Osteoblast (primary cell): Measurements from ENCODE around the gene AJUBA. TPM values are rescaled to one million over a fixed set of nuclear protein-coding genes. Genes with fewer than 3 reads are reported as not detected.
A peak's percentile ranks its signal among the peaks of the same experiment; 100 is the strongest.
"Not testable (repeated sequence)": the region's sequence is repeated elsewhere in the genome, so short reads cannot be mapped to it uniquely, and the experiment has no call there.

ENCODE experiments used
- DNase-seq: peaks from one replicate; pipeline ENCODE4 v3.0.0; 2011; ENCODE audit warnings: low spot score, mixed read lengths; ENCODE audit not compliant: insufficient read length; ENCODE audit errors: missing footprints
- H2AFZ ChIP-seq: 2 replicates; pipeline ENCODE4 v1.6.0; 2011; ENCODE audit warnings: mild to moderate bottlenecking, low read length
- H3K27ac ChIP-seq: 2 replicates; pipeline ENCODE4 v1.5.1; 2011; ENCODE audit warnings: mild to moderate bottlenecking, low read depth, low read length, moderate library complexity
- H3K27me3 ChIP-seq: 2 replicates; pipeline ENCODE4 v1.6.0; 2012; ENCODE audit warnings: mild to moderate bottlenecking, control low read depth, inconsistent platforms, low read length, moderate library complexity; ENCODE audit not compliant: insufficient read depth
- H3K36me3 ChIP-seq: 2 replicates; pipeline ENCODE4 v1.5.1; 2011; ENCODE audit warnings: mild to moderate bottlenecking, low read length, control low read depth, moderate library complexity; ENCODE audit not compliant: insufficient read depth
- H3K4me1 ChIP-seq: 2 replicates; pipeline ENCODE4 v1.5.1; 2011; ENCODE audit warnings: mild to moderate bottlenecking, low read length, control low read depth, moderate library complexity; ENCODE audit not compliant: insufficient read depth
- H3K4me2 ChIP-seq: 2 replicates; pipeline ENCODE4 v1.6.0; 2011; ENCODE audit warnings: mild to moderate bottlenecking, low read length; ENCODE audit not compliant: insufficient read depth
- H3K4me3 ChIP-seq: fragments of 200-600 bp; sonication (generic); 3 replicates; pipeline ENCODE4 v1.5.1; 2012; ENCODE audit warnings: mild to moderate bottlenecking, low read length, inconsistent platforms; ENCODE audit not compliant: insufficient read depth
- H3K79me2 ChIP-seq: 2 replicates; pipeline ENCODE4 v1.6.0; 2012; ENCODE audit warnings: mild to moderate bottlenecking, low read length, control low read depth, inconsistent platforms; ENCODE audit not compliant: insufficient read depth
- H3K9me3 ChIP-seq: 2 replicates; pipeline ENCODE4 v1.5.1; 2011; ENCODE audit warnings: low read depth, low read length, control low read depth
- H4K20me1 ChIP-seq: 2 replicates; pipeline ENCODE4 v1.6.0; 2012; ENCODE audit warnings: mild to moderate bottlenecking, low read length, control low read depth; ENCODE audit not compliant: insufficient read depth
- total RNA-seq: library from RNA; depleted of rRNA; stranded (reverse); fragments of >200 nt; gene quantifications from 2 replicates; pipeline ENCODE4 v1.2.3, GENCODE V29; 2012
- TF ChIP-seq, protein P1 (sequence below): IDR thresholded peaks from 2 replicates; pipeline ENCODE4 v1.5.1; 2011; ENCODE audit warnings: mild to moderate bottlenecking, low read depth, low read length, moderate library complexity; ENCODE audit errors: extremely low read depth

AJUBA gene
- total RNA-seq, 1 donor = 74.9 TPM

DNA sequence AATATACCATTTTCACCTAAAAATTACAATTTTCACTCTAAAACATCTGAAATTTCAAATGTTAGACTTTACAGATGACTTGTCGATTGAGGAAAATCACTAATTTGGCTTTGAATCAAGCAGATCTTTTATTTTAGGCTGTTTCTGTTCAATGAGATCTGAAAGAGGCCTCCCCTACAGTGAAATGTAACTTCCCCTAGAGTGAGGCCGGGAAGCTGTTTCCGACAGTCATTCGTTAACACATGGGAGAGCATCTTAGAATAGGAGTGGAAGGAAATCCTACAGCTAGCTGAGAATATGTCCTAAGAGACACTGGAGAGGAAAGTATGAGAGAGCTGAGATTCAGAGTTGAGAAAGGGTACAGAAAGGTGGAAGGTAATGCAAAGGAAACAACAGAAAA, 33.3 kb upstream of the AJUBA start:
- Histone ChIP-seq H3K79me2 (no peaks in the 10 kb centered on the region), H4K20me1 (no peaks in the 10 kb centered on the region), H3K4me1 (no peaks in the 10 kb centered on the region), H3K27me3 (no peaks in the 10 kb centered on the region), H3K27ac (no peak overlapping the region), H3K4me2 (no peak overlapping the region), H3K36me3 (no peaks in the 10 kb centered on the region), H2AFZ (no peak overlapping the region), H3K9me3 (no peaks in the 10 kb centered on the region), H3K4me3 (no peak overlapping the region)
- peak; percentile 57 for DNase-seq
- TF ChIP-seq, protein P1, sequence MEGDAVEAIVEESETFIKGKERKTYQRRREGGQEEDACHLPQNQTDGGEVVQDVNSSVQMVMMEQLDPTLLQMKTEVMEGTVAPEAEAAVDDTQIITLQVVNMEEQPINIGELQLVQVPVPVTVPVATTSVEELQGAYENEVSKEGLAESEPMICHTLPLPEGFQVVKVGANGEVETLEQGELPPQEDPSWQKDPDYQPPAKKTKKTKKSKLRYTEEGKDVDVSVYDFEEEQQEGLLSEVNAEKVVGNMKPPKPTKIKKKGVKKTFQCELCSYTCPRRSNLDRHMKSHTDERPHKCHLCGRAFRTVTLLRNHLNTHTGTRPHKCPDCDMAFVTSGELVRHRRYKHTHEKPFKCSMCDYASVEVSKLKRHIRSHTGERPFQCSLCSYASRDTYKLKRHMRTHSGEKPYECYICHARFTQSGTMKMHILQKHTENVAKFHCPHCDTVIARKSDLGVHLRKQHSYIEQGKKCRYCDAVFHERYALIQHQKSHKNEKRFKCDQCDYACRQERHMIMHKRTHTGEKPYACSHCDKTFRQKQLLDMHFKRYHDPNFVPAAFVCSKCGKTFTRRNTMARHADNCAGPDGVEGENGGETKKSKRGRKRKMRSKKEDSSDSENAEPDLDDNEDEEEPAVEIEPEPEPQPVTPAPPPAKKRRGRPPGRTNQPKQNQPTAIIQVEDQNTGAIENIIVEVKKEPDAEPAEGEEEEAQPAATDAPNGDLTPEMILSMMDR = no peak

DNA sequence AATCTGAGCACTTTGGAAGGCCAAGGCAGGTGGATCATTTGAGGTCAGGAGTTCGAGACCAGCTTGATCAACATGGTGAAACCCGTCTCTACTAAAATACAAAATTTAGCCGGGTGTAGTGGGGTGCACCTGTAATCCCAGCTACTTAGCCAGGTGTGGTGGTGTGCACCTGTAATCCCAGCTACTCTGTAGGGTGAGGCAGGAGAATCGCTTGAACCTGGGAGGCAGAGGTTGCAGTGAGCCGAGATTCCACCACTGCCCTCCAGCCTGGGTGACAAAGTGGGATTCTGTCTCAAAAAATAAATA, 31.4 kb upstream of the AJUBA start:
- H3K27ac ChIP-seq, H4K20me1 ChIP-seq, H3K4me2 ChIP-seq, H3K9me3 ChIP-seq, H3K79me2 ChIP-seq, H3K36me3 ChIP-seq, DNase-seq, H3K4me3 ChIP-seq, H3K4me1 ChIP-seq, H2AFZ ChIP-seq, H3K27me3 ChIP-seq: not testable (repeated sequence)

DNA sequence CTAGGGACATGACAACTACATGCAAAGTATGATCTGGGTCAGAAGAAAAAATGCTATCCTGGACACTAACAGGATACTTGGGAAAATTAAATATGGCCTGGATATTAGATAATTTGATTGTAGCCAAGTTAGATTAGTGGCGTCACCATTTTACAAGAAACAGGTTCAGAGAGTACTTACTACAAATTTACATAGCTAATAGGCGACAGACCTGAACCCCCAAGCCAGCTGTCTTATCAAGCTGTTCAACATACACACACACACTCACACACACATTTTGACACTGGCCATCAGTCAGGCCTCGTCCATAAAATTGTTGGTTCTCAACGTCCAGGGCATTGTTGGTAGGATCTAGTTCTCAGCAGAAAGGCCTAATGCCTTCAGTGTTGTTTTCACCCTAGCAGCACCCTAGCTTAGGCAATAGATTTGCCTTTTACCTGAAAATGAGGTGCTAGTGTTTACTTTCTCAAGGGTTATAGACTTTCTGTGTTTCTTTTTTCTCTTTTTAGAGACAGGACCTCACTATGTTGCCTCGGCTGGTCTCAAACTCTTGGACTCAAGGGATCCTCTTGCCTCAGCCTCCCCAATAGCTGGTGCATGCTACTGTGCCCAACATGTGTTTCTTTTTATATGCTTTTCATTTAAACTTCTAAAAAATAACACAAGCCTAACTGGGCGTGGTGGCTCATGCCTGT, 30.9 kb upstream of the AJUBA start:
- H3K36me3 ChIP-seq = no peaks in the 10 kb centered on the region
- H4K20me1 ChIP-seq = no peaks in the 10 kb centered on the region
- TF ChIP-seq, protein P1 = no peak
- H2AFZ ChIP-seq = peak overlapping the region; percentile 47
- H3K4me3 ChIP-seq = no peak overlapping the region
- H3K4me2 ChIP-seq = no peak overlapping the region
- no peaks in the 10 kb centered on the region for H3K27me3 ChIP-seq
- no peak for DNase-seq
- no peaks in the 10 kb centered on the region for H3K9me3 ChIP-seq
- H3K4me1 ChIP-seq = peaks cover 4% of the 10 kb centered on the region
- H3K79me2 ChIP-seq = no peaks in the 10 kb centered on the region
- no peak overlapping the region for H3K27ac ChIP-seq

DNA sequence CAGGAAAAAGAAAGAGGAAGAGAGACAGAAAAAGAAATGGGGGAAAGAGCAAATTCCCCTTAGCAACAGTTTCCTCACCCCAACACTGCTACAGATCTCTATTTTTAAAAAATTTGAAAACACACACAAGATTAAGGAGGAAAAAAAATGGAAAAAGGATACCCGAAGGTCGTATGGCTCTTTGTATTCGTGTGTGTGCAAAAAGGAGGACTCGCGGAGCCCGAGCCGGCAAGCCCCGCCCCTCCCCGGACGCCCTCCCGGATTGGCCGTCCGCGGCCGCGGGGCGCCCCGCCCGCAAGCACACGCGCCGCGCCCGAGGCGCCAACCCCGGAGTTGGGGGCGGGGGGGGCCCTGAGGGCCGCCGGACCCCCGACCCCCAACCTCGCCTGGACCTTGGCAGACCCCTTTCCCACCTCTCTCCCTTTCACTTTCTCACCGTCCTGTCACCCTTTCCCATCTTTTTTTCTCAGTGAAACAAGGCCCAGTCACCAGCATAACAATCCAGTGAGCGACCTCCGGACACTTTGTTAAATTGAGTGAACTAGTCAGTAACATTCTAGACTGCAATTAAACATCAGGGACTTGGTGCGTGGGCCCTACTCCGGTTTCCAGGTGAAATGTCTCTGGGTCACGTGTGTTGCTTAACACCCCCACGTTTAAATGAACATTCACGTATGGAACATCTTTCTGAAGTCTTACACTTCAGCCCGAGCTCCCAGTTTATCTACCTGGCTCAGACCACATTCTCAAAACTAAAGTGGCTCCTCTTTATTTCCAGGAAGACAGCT, 27.8 kb upstream of the AJUBA start, which contains the start of gene C14orf93:
Gene C14orf93, minus strand, starts transcription at position 205 of the 788 bp plus-strand sequence. CDS start 11,120 bp downstream, outside the sequence.
- TF ChIP-seq, protein P1 = no peak
- Histone ChIP-seq H3K27me3 (no peaks in the 10 kb centered on the region), H3K36me3 (no peaks in the 10 kb centered on the region), H3K4me1 (peaks cover 21% of the 10 kb centered on the region), H3K9me3 (no peaks in the 10 kb centered on the region), H4K20me1 (no peaks in the 10 kb centered on the region), H3K4me2 (peak within 1 kb of the TSS; percentile 84), H3K27ac (peak within 1 kb of the TSS; percentile 64), H3K4me3 (peak within 1 kb of the TSS; percentile 76), H2AFZ (peak within 1 kb of the TSS; percentile 95), H3K79me2 (no peaks in the 10 kb centered on the region)
- DNase-seq = peak; percentile 98
